ENCODE data around the gene INPP5E.

- TF ChIP-seq POLR2A (IDR thresholded peaks at IDR 0.05) (no peak), CTCF (IDR thresholded peaks at IDR 0.05) (no peak)
These were observed 56.2 kb downstream of the INPP5E start for GRCh38 chr9:136383436-136383835.
